GM12872 (cell line): ENCODE data around the gene IRX4.

Experiments
- TF ChIP-seq, protein P1 (sequence below): IDR thresholded peaks from 3 replicates; pipeline ENCODE4 v1.5.1; 2011; ENCODE audit warnings: low read depth, mild to moderate bottlenecking, low read length, moderate library complexity; ENCODE audit not compliant: insufficient read depth

The IRX4 gene

GRCh38 chr5:1874771-1875220, 7.9 kb downstream of the IRX4 start:
- TF ChIP-seq, protein P1, sequence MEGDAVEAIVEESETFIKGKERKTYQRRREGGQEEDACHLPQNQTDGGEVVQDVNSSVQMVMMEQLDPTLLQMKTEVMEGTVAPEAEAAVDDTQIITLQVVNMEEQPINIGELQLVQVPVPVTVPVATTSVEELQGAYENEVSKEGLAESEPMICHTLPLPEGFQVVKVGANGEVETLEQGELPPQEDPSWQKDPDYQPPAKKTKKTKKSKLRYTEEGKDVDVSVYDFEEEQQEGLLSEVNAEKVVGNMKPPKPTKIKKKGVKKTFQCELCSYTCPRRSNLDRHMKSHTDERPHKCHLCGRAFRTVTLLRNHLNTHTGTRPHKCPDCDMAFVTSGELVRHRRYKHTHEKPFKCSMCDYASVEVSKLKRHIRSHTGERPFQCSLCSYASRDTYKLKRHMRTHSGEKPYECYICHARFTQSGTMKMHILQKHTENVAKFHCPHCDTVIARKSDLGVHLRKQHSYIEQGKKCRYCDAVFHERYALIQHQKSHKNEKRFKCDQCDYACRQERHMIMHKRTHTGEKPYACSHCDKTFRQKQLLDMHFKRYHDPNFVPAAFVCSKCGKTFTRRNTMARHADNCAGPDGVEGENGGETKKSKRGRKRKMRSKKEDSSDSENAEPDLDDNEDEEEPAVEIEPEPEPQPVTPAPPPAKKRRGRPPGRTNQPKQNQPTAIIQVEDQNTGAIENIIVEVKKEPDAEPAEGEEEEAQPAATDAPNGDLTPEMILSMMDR = no peak

DNA sequence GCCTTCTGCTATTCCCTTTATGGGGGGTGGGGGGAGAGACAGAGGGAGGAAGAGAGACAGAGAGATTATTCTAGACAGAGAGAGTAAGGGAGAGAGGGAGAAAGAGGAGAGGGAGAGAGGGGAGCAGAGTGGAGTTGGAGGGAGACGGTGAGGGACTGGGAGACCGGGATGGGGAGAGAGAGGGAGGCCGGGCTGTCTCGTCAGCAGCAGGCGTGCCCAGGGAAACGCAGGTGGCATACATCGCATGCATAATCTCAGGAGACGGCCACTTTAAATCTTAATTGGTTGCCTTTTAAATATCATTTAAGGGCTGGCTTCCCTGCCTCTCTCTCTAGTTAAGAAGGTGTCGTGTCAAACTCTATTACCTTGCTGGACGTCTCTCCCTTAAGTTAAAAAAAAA, 8.4 kb downstream of the IRX4 start:
- TF ChIP-seq, protein P1 = no peak

DNA sequence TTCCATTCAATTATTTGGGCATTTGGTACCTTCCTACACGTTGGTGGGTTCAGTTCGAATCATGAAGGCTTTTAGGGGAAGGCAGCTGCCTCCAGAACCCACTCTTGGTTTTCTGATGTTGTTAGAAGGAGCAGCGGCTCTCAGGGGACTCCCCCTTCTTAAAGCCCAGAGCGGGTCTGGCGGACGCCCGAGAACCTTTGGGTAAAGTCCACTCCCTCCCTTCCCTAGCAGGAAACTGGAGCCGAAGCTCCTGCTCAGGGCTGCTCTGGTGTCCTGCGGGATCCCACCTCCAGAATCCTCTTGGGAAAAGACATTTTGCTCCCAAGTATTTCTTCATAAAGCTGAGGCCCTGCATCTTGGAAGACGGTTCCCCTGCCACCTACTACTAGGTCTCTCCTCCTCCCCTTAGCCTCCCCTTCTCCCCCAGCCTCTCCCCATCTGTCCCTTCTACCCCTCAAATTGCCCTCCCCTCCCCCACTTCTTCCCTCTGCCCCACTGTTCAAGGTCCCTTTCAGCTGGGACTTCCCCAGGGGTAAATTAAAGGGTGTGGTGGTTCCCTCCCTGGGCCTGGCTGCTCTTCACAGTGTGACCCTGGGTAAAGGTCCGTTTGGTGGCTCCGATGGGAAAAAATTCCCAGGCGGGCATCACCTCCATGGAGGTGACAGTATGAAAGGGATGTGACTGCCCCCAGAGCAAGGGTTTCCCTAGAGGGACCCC, 9.3 kb downstream of the IRX4 start:
- TF ChIP-seq, protein P1 = no peak

DNA sequence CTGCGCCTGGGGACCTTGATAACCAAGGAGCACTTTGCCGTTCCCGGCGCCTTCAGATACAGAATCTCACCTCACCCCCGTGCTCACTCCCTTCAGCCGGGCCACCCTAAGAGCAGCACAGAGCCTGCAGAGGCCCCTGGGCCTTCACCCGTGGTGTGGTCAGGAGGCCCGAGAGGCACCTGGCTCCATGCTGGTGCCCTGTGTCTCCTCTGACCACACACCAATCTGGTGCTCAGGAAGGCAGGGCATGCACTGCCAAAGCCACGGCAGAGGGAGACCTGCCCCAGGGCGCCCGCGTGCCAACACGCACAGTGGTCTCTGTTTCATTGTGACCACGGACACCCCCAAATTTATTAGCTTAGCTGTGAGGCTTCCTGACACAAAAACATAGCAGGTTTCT, 11.3 kb downstream of the IRX4 start:
- TF ChIP-seq, protein P1 = no peak

- TF ChIP-seq, protein P1 = no peak
These were observed 13.7 kb downstream of the IRX4 start for GRCh38 chr5:1868886-1869475.

- TF ChIP-seq, protein P1 = no peak
These were observed 14.9 kb downstream of the IRX4 start for GRCh38 chr5:1867815-1868143.

DNA sequence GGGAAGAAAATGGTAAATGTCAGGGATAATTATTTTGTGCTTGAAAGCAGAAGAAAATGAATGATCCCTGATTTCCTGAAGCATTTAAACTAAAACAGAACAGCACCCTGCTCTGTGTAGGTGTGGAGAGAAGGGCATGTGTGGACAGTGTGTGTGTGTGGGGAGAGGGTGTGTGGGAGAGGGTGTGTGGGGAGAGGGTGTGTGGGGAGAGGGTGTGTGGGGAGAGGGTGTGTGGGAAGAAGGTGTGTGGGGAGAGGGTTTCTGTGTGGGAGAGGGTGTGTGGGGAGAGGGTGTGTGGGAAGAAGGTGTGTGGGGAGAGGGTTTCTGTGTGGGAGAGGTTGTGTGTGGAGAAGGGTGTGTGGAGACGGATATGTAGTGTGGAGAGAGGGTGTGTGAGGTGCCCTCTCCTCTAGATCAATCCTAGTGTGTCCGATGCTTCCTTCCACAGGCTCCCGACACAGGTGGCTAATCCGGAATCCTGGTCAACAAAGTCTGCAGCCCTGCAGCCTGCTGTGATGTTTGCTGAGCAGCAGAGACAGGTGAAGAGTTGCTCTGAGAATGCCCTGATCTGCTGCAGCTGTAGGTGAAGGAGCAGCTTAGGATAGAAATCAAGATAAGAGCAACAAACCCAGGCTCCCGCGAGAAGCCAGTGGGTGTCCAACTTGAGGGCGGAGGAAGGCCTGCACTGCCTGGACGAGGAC, 15.5 kb downstream of the IRX4 start:
- TF ChIP-seq, protein P1 = no peak
